Activated CD4-positive, alpha-beta T cell treated with anti-CD3 and anti-CD28 coated beads for 24 hours (primary cell): ENCODE results near the gene OLIG1.

ENCODE experiments used
- DNase-seq, 2 donors: peaks; one replicate each; pipeline ENCODE4 v3.0.0-alpha.2; 2020; ENCODE audit warnings: low read depth in 2 of 2

Gene OLIG1

DNA sequence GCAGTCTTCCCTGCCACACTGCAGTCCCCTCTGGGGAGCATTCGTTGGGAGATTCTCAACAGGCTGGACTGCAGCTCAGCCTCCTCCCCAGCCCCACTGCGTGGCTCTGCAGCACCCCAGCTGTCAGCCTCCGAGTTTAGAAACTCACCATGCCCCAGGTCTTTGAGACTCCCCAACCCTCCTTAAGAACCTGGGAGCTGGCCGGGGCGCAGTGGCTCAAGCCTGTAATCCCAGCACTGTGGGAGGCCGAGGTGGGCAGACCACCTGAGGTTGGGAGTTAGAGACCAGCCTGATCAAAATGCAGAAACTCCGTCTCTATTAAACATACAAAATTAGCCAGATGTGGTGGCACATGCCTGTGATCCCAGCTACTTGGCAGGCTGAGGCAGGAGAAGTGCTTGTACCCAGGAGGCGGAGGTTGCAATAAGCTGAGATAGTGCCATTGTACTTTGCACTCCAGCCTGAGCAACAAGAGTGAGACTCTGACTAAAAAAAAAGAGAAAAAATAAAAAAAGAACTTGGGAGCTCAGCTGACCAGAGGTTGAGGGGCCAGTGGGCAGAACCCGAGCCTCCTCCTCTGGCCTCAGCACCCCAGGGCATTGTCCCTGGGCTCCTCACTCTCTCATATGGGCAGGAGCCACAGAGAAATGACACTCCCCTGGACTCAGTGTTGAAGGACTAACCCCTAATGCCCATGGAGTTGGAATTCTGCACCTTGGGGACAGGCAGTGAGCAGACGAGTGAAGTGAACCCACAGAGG is 38.6 kb upstream of the OLIG1 start:
- DNase-seq = no peak

GRCh38 chr21:33032434-33033047 is 37.4 kb upstream of the OLIG1 start:
- DNase-seq = no peak

GRCh38 chr21:33033094-33033951 is 36.6 kb upstream of the OLIG1 start:
- DNase-seq = no peak

DNA sequence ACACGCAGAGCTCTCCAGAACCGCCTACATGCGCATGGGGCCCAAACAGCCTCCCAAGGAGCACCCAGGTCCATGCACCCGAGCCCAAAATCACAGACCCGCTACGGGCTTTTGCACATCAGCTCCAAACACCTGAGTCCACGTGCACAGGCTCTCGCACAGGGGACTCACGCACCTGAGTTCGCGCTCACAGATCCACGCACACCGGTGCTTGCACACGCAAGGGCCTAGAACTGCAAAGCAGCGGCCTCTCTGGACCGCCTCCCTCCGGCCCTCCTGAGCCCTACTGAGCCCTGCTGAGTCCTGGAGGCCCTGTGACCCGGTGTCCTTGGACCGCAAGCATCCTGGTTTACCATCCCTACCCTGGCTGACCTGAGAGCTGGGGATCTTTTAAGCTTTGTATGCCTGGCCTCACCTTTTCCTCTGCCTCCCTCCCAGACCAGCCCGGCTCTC is 36.0 kb upstream of the OLIG1 start:
- DNase-seq = no peak

DNA sequence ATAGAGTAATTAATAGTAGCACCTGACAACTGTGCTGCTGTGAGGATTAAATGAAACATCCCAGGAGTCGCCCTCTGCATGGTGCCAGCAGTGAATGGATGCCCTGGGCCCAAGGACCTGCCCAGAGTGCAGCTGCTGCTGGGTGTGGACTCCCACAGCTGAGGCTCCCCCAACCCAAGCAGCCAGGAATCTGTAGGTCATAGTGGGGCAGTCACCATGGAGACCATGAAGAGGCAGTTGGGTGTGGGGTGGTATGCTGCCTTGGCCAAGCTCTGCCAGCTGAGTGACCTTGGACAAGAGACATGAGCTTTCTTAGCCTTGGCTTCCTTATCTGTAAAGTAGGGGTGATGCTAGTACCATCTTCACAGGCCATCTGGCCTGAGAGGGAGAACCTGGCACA is 34.8 kb upstream of the OLIG1 start:
- DNase-seq = no peak

DNA sequence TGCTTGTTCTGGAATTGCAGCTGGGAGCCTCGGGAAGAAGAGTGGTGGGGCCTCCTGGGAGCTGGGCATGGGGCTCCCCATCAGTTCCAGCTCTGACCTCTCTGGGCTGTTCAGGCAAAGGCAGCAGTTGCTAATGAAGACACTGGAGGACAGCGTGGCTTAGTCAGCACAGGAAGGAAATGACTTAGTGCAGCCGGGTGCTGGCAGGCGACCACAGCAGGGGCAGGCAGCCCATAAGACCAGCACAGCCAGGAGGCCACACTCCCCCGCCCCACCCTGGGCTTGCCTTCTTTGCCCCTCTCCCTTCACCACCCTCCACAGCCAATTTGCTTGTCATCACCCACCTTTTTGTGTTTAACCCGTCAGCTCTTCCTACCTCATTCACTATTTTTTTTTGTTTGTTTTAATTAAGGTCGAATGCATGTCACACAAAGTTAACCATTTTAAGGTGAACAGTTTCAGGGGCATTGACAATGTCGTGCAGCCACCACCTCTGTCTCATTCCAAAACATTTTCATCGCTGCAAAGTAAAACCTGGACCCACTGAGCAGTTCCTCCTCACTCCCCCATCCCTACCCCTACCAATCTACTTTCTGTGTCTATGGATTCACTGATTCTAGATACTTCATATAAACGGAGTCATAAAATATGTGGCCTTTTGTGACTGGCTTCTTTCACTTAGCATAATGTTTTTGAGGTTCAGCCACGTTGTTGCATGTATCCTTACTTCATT is 33.3 kb upstream of the OLIG1 start:
- DNase-seq = no peak

- DNase-seq = no peak
Observed at GRCh38 chr21:33037501-33037900, 32.4 kb upstream of the OLIG1 start.

DNA sequence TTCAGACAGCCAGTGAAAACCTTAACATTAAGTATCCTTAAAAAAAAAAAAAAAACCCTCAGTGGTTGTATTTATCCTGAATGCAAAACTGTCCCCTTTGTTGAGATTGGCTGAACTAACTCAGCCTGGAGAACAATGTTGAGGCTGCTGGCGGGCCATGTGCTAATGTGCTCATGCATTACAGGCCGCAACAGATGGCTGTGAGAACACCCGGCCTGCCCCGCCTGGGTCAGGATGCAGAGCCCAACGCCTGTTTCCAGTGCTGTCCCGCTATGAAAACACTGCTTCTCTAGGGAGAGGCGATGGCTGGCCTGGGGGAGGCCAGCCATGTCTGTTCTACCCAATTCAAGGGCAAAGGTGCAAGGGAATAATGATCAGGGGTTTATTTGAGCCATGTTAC is 30.4 kb upstream of the OLIG1 start:
- DNase-seq = no peak

GRCh38 chr21:33040215-33040614 is 29.7 kb upstream of the OLIG1 start:
- no peak for DNase-seq

GRCh38 chr21:33041981-33042380 is 28.0 kb upstream of the OLIG1 start:
- no peak for DNase-seq

- DNase-seq = no peak
Observed at GRCh38 chr21:33042812-33043211, 27.1 kb upstream of the OLIG1 start.

GRCh38 chr21:33046455-33046854 is 23.5 kb upstream of the OLIG1 start:
- no peak for DNase-seq

- no peak for DNase-seq
Observed at GRCh38 chr21:33047231-33047630, 22.7 kb upstream of the OLIG1 start.

- no peak for DNase-seq
Observed at GRCh38 chr21:33051925-33052324, 18.0 kb upstream of the OLIG1 start.

DNA sequence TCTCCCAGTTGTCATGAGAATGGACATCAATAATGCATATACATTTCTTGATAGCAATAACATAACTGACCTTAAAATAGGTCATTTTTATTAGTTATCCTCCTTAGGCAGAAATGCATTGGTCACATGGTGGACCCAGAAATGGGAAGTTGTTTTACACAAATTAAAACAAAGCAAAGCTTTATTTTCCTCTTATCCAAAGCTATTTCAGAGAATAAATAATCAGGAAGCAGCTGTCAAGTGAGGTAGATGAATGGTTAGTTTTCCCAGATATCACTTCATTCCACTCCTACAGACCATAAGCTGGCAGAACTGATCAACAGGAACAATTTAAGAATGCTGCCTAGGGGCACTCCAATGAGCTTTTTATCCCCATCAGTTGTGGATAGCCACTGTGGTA is 16.0 kb upstream of the OLIG1 start:
- DNase-seq = no peak

- DNase-seq = no peak
Observed at GRCh38 chr21:33055991-33056390, 13.9 kb upstream of the OLIG1 start.

DNA sequence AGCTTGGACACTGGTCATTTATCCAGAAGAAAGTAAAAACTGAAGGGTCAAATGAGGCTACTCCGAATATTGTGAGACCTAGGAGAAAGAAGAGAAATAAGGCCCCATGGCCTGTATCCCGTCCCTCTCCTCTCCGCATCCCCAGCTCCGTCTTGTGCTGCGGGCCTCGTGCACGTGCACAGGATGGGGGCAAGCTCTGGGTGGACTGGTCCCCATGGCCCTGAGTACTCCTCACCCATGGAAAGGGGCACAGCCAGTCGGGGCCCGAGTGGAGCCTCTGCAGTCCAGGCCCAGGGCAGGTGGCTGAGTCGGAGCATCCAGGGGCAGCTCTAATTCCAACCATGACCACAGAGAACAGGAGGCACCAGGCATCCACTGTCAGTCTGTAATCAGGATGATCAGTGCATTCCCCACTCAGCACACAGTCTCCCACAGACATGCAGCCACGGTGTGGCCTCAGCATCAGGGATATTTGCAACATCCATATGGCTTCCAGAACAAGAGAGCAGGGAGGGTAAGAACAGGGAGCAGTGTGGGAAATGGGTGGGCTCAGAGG is 12.5 kb upstream of the OLIG1 start:
- DNase-seq = no peak

DNA sequence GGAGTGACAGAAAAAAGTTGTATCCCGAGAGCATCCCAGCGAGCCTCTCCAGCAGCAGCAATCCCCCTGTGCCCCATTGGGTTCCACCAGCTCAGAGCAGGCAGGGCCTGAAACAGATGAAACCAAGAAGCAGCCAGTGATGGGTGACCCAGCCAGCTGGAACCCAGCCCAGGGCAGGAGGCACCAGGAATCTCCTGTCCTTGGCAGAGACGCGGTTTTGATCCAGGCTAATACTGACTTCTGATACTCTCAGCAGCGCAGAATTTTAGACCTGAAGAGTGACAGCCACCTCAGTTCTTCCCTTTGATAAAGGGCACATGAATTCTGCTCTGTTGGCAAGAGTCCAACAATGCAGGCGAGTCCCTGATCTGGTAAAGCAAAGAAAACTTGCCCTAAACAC is 11.4 kb upstream of the OLIG1 start:
- DNase-seq = no peak

DNA sequence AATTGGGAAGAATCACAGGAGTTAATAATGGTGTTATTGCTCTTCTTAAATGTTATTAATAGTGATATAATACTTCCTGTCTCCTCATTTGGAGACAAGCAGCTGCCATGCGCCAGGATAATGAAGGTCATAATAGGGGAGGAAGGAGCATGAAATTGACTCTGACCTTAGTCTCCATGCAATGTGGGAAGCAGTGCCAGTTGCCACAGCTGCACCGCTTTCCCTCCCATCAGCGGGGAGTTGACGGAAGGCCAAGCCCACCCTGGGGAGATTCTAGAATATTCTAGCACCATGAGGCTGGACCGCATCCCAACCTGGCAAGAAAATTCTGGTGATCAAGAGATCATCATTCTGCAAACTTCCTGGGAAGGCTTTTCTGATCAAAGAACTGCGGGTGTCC is 11.0 kb upstream of the OLIG1 start:
- DNase-seq = no peak

DNA sequence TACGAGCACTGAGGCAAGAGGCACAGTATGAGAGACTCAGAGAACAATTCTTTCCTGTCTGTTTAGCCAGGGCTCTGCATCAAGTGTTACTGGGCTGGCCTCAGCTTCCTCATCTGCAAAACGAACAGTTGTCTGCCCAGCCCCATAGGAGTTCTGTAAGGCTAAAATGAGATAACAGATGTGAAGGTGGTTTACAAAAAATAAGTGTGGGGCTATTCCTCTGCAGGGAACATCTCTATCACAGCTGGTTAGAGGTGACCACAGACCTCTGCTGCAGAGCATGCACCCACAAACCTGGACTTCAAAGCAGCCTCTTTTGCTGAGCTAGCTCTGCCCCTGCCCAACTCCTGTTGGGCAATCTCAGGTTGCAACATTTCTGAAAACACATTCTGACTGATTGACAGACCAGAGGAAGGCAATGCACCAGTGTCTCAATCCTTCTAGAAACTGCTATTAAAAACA is 10.5 kb upstream of the OLIG1 start:
- DNase-seq = no peak

- DNase-seq = no peak
Observed at GRCh38 chr21:33061233-33061632, 8.7 kb upstream of the OLIG1 start.
